Measurements from ENCODE around the gene PRSS12.

- TF ChIP-seq CTCF (IDR thresholded peaks at IDR 0.05; ENCODE audit: low read length) (no peak), EZH2 (IDR thresholded peaks at IDR 0.05; ENCODE audit: borderline replicate concordance, low read length) (no peak)
These were observed 35.8 kb upstream of the PRSS12 start for GRCh38 chr4:118388606-118389005.

Data from OCI-LY1 (cell line).